ENCODE data around the gene HIVEP3. TPM values are rescaled to one million over a fixed set of nuclear protein-coding genes. Genes with fewer than 3 reads are reported as not detected.
"Not testable (repeated sequence)": the region's sequence is repeated elsewhere in the genome, so short reads cannot be mapped to it uniquely, and the experiment has no call there.

The HIVEP3 gene
- total RNA-seq, 2 donors from 2014 or later, result 13.3 to 25.0 TPM

- H3K36me3 Mint-ChIP-seq, result peaks cover 16 to 27% of the 10 kb centered on the region in 2 donors
- no peaks in the 10 kb centered on the region for H3K9me3 Mint-ChIP-seq
- DNase-seq (ENCODE audit: low spot score in 2 of 2) (no peak), ATAC-seq (no peak)
- H3K27ac Mint-ChIP-seq, result no peak overlapping the region
Observed at GRCh38 chr1:41574842-41575241, 343.9 kb downstream of the HIVEP3 start.

GRCh38 chr1:41573785-41574713 lies 344.7 kb downstream of the HIVEP3 start:
- DNase-seq (ENCODE audit: low spot score in 2 of 2) (peak; percentile 76 to 77), ATAC-seq (peak; percentile 89 to 91)
- Mint-ChIP-seq H3K36me3 (peaks cover 16 to 19% of the 10 kb centered on the region in 2 donors), H3K27ac (peak overlapping the region in 1 of 2 donors; percentile 51), H3K9me3 (no peaks in the 10 kb centered on the region)

GRCh38 chr1:41573194-41573593 lies 345.5 kb downstream of the HIVEP3 start:
- DNase-seq (ENCODE audit: low spot score in 2 of 2), result no peak
- Mint-ChIP-seq H3K36me3 (peaks cover 14 to 18% of the 10 kb centered on the region in 2 donors), H3K27ac (no peak overlapping the region), H3K9me3 (no peaks in the 10 kb centered on the region)
- ATAC-seq, result no peak

GRCh38 chr1:41572224-41572623 lies 346.5 kb downstream of the HIVEP3 start:
- Mint-ChIP-seq H3K27ac (no peak overlapping the region), H3K9me3 (no peaks in the 10 kb centered on the region), H3K36me3 (peaks cover 14 to 24% of the 10 kb centered on the region in 2 donors)
- ATAC-seq (no peak), DNase-seq (ENCODE audit: low spot score in 2 of 2) (no peak)

- peaks cover 25 to 33% of the 10 kb centered on the region in 2 donors for H3K36me3 Mint-ChIP-seq
- no peaks in the 10 kb centered on the region for H3K9me3 Mint-ChIP-seq
- no peak for DNase-seq (ENCODE audit: low spot score in 2 of 2)
- H3K27ac Mint-ChIP-seq, result peak overlapping the region; percentile 8 to 18
- no peak for ATAC-seq
Observed at GRCh38 chr1:41571041-41571440, 347.7 kb downstream of the HIVEP3 start.

GRCh38 chr1:41568204-41568603 lies 350.5 kb downstream of the HIVEP3 start:
- Mint-ChIP-seq H3K9me3 (no peaks in the 10 kb centered on the region), H3K36me3 (peaks cover 30 to 52% of the 10 kb centered on the region in 2 donors), H3K27ac (peak overlapping the region in 1 of 2 donors; percentile 12)
- no peak for ATAC-seq
- DNase-seq (ENCODE audit: low spot score in 2 of 2), result no peak

GRCh38 chr1:41566969-41567368 lies 351.8 kb downstream of the HIVEP3 start:
- ATAC-seq (no peak), DNase-seq (ENCODE audit: low spot score in 2 of 2) (no peak)
- peaks cover 30 to 44% of the 10 kb centered on the region in 2 donors for H3K36me3 Mint-ChIP-seq
- H3K9me3 Mint-ChIP-seq, result no peaks in the 10 kb centered on the region
- H3K27ac Mint-ChIP-seq, result peak overlapping the region in 1 of 2 donors; percentile 89

- peaks cover 30 to 38% of the 10 kb centered on the region in 2 donors for H3K36me3 Mint-ChIP-seq
Observed at GRCh38 chr1:41566274-41566885, 352.3 kb downstream of the HIVEP3 start.

GRCh38 chr1:41564741-41565475 lies 353.8 kb downstream of the HIVEP3 start:
- no peaks in the 10 kb centered on the region for H3K9me3 Mint-ChIP-seq
- no peak for DNase-seq (ENCODE audit: low spot score in 2 of 2)
- no peak overlapping the region for H3K27ac Mint-ChIP-seq
- peaks cover 37 to 47% of the 10 kb centered on the region in 2 donors for H3K36me3 Mint-ChIP-seq
- ATAC-seq, result no peak

More at GRCh38 chr1:41566274-41566885, 352.3 kb downstream of the HIVEP3 start:
- DNase-seq (ENCODE audit: low spot score in 2 of 2) (no peak), ATAC-seq (no peak)
- Mint-ChIP-seq H3K9me3 (no peaks in the 10 kb centered on the region), H3K27ac (peak overlapping the region in 1 of 2 donors; percentile 40)

GRCh38 chr1:41562328-41562727 lies 356.4 kb downstream of the HIVEP3 start:
- Mint-ChIP-seq H3K36me3 (peaks cover 56 to 59% of the 10 kb centered on the region in 2 donors), H3K27ac (peak overlapping the region in 1 of 2 donors; percentile 70), H3K9me3 (peaks cover 0 to 4% of the 10 kb centered on the region in 2 donors)
- ATAC-seq (no peak), DNase-seq (ENCODE audit: low spot score in 2 of 2) (no peak)

GRCh38 chr1:41560931-41561330 lies 357.8 kb downstream of the HIVEP3 start:
- DNase-seq (ENCODE audit: low spot score in 2 of 2), result no peak
- H3K36me3 Mint-ChIP-seq, result peaks cover 58 to 63% of the 10 kb centered on the region in 2 donors
- peaks cover 0 to 4% of the 10 kb centered on the region in 2 donors for H3K9me3 Mint-ChIP-seq
- peak overlapping the region in 1 of 2 donors; percentile 69 for H3K27ac Mint-ChIP-seq
- no peak for ATAC-seq

- peaks cover 59 to 67% of the 10 kb centered on the region in 2 donors for H3K36me3 Mint-ChIP-seq
- H3K9me3 Mint-ChIP-seq, result peaks cover 4 to 8% of the 10 kb centered on the region in 2 donors
- DNase-seq (ENCODE audit: low spot score in 2 of 2), result no peak
- ATAC-seq, result no peak
- peak overlapping the region in 1 of 2 donors; percentile 65 for H3K27ac Mint-ChIP-seq
Observed at GRCh38 chr1:41560496-41560895, 358.2 kb downstream of the HIVEP3 start.

GRCh38 chr1:41559331-41559730 lies 359.4 kb downstream of the HIVEP3 start:
- H3K27ac Mint-ChIP-seq, result peak overlapping the region in 1 of 2 donors; percentile 73
- peaks cover 4 to 11% of the 10 kb centered on the region in 2 donors for H3K9me3 Mint-ChIP-seq
- DNase-seq (ENCODE audit: low spot score in 2 of 2), result no peak
- H3K36me3 Mint-ChIP-seq, result peaks cover 64 to 70% of the 10 kb centered on the region in 2 donors
- ATAC-seq, result no peak

- ATAC-seq, result no peak
- peak overlapping the region in 1 of 2 donors; percentile 73 for H3K27ac Mint-ChIP-seq
- peaks cover 69 to 70% of the 10 kb centered on the region in 2 donors for H3K36me3 Mint-ChIP-seq
- no peak for DNase-seq (ENCODE audit: low spot score in 2 of 2)
- H3K9me3 Mint-ChIP-seq, result peaks cover 10 to 16% of the 10 kb centered on the region in 2 donors
Observed at GRCh38 chr1:41558761-41559171, 360.0 kb downstream of the HIVEP3 start.

- Mint-ChIP-seq H3K9me3 (peaks cover 15 to 17% of the 10 kb centered on the region in 2 donors), H3K36me3 (peaks cover 66 to 71% of the 10 kb centered on the region in 2 donors), H3K27ac (no peak overlapping the region)
- ATAC-seq (no peak), DNase-seq (ENCODE audit: low spot score in 2 of 2) (no peak)
Observed at GRCh38 chr1:41557751-41558455, 360.8 kb downstream of the HIVEP3 start.

GRCh38 chr1:41554746-41555145 lies 364.0 kb downstream of the HIVEP3 start:
- not testable (repeated sequence) for ATAC-seq; H3K27ac Mint-ChIP-seq; DNase-seq (ENCODE audit: low spot score in 2 of 2)
- Mint-ChIP-seq H3K36me3 (peaks cover 66 to 71% of the 10 kb centered on the region in 2 donors), H3K9me3 (peaks cover 23 to 24% of the 10 kb centered on the region in 2 donors)
